ENCODE results near the gene ZNF565.
"Not testable (repeated sequence)": the region's sequence is repeated elsewhere in the genome, so short reads cannot be mapped to it uniquely, and the experiment has no call there.

Gene ZNF565

DNA sequence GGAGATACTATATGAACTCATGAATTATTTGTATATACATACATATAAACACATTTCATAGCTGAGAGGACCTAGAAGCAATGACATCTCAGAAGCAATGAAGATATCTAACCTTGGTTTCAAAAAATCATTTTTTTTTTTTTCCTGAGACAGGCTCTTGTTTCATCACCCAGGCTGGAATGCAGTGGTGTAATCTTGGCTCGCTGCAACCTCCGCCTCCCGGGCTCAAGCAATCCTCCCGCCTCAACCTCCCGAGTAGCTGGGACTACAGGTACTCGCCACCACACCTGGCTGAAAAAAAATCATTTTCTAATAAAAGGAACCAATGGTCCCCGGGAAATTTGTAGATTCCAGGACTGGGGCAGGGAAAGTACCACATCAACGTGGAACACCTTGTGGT is 4.0 kb downstream of the ZNF565 start:
- no peaks in the 10 kb centered on the region for H3K27me3 ChIP-seq (ENCODE audit: insufficient read depth, low read length)
- peaks cover 10% of the 10 kb centered on the region for H3K79me2 ChIP-seq (ENCODE audit: control insufficient read depth, insufficient read depth, low read length, unreplicated experiment)
- H3K4me1 ChIP-seq (ENCODE audit: control insufficient read depth, insufficient read depth, low read length, unreplicated experiment): no peaks in the 10 kb centered on the region
- H3K27ac ChIP-seq (ENCODE audit: low read depth, low read length): no peak overlapping the region
- no peak overlapping the region for H2AFZ ChIP-seq (ENCODE audit: low read length, unreplicated experiment)
- no peaks in the 10 kb centered on the region for H3K36me3 ChIP-seq (ENCODE audit: insufficient read depth, low read length)
- H3K4me3 ChIP-seq (ENCODE audit: low read depth, low read length): no peak overlapping the region

DNA sequence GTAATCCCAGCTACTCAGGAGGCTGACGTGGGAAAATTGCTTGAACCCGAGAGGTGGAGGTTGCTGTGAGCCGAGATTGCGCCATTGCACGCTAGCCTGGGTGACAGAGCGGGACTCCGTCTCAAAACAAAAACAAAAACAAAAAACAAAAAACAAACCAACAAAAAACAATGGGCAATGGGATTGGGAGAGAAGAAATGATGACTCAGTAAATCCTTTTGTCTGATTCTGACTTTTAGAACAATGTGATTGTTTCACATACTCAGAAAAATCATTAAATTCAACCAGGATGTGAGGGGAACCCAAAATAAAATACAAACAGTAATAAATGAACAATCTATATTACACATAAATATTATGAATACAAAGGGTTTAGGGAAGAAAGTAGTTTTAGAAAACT is 5.1 kb downstream of the ZNF565 start:
- H3K4me1 ChIP-seq (ENCODE audit: control insufficient read depth, insufficient read depth, low read length, unreplicated experiment): no peaks in the 10 kb centered on the region
- no peaks in the 10 kb centered on the region for H3K27me3 ChIP-seq (ENCODE audit: insufficient read depth, low read length)
- H3K36me3 ChIP-seq (ENCODE audit: insufficient read depth, low read length): no peaks in the 10 kb centered on the region
- H3K79me2 ChIP-seq (ENCODE audit: control insufficient read depth, insufficient read depth, low read length, unreplicated experiment): peaks cover 6% of the 10 kb centered on the region
- no peak overlapping the region for H2AFZ ChIP-seq (ENCODE audit: low read length, unreplicated experiment)
- no peak overlapping the region for H3K27ac ChIP-seq (ENCODE audit: low read depth, low read length)
- H3K4me3 ChIP-seq (ENCODE audit: low read depth, low read length): no peak overlapping the region

DNA sequence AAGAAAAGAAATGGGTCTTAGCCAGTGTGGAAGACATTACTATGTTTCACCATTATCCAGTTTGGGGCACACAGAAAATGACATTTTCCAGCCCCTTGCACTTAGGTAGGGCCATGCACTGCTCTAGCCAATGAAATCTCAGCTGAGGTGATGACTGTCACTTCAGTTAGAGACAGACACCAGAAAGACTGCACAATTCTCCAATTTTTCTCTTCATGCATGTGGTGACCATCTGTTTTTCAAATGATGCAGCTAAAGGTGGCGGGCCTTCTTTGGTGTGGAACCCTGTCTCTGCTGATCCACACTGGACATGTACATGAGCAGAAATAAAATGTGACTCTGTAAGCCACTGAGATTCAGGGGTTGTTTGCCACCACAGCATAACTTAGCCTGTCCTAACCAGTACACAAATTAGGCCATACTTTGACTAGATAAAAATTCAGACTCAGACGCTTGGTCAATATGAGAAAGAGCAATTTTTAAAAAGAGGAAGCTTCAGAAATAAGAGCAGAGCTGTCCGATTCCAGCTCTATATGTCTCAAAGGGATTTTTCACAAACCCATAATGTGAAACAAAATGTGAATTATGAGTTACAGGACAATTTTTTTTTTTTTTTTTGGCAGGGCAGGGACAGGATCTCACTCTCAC is 6.7 kb downstream of the ZNF565 start:
- Histone ChIP-seq H3K27ac (ENCODE audit: low read depth, low read length) (no peak overlapping the region), H3K36me3 (ENCODE audit: insufficient read depth, low read length) (no peaks in the 10 kb centered on the region), H2AFZ (ENCODE audit: low read length, unreplicated experiment) (no peak overlapping the region), H3K4me1 (ENCODE audit: control insufficient read depth, insufficient read depth, low read length, unreplicated experiment) (no peaks in the 10 kb centered on the region), H3K27me3 (ENCODE audit: insufficient read depth, low read length) (no peaks in the 10 kb centered on the region), H3K4me3 (ENCODE audit: low read depth, low read length) (no peak overlapping the region), H3K79me2 (ENCODE audit: control insufficient read depth, insufficient read depth, low read length, unreplicated experiment) (no peaks in the 10 kb centered on the region)

DNA sequence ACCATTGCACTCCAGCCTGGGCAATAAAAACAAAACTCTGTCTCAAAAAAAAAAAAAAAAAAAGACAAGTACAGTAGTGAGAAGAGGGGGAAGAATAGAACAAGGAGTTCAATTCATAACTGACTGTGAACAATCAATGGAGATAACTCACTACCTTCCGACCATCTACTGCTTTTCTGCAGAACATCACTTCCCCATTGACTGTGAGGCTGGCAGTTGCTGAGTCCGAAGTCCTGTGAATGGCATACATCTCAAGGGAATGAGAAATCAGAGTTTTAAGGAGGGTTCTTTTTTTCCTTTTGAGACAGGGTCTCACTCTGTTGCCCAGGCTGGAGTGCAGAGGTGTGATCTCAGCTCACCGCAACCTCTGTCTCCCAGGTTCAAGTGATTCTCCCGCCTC is 11.2 kb downstream of the ZNF565 start:
- no peaks in the 10 kb centered on the region for H3K27me3 ChIP-seq (ENCODE audit: insufficient read depth, low read length)
- H3K36me3 ChIP-seq (ENCODE audit: insufficient read depth, low read length): no peaks in the 10 kb centered on the region
- no peak overlapping the region for H2AFZ ChIP-seq (ENCODE audit: low read length, unreplicated experiment)
- H3K4me1 ChIP-seq (ENCODE audit: control insufficient read depth, insufficient read depth, low read length, unreplicated experiment): no peaks in the 10 kb centered on the region
- H3K27ac ChIP-seq (ENCODE audit: low read depth, low read length): no peak overlapping the region
- no peak overlapping the region for H3K4me3 ChIP-seq (ENCODE audit: low read depth, low read length)
- H3K79me2 ChIP-seq (ENCODE audit: control insufficient read depth, insufficient read depth, low read length, unreplicated experiment): no peaks in the 10 kb centered on the region

DNA sequence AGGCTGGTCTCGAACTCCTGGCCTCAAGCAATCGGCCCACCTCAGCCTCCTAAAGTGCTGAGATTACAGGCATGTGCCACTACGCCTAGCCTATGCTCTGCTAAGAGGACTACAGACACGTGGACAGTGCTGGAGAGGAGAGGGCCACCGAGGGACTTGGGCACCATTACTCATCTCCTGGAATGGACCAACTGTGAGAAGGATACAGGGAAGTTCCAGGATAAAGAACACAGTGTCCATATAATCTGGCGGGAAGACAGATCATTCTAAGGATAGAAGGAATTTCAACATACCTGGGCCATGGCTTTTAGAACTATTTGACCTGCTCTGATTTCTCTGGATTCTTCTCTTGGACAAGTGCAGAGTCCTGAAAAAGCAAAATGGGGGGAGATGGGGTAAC is 12.8 kb downstream of the ZNF565 start:
- no peaks in the 10 kb centered on the region for H3K79me2 ChIP-seq (ENCODE audit: control insufficient read depth, insufficient read depth, low read length, unreplicated experiment)
- H3K36me3 ChIP-seq (ENCODE audit: insufficient read depth, low read length): no peaks in the 10 kb centered on the region
- H3K27me3 ChIP-seq (ENCODE audit: insufficient read depth, low read length): no peaks in the 10 kb centered on the region
- H3K4me3 ChIP-seq (ENCODE audit: low read depth, low read length): no peak overlapping the region
- no peak overlapping the region for H3K27ac ChIP-seq (ENCODE audit: low read depth, low read length)
- H2AFZ ChIP-seq (ENCODE audit: low read length, unreplicated experiment): no peak overlapping the region
- H3K4me1 ChIP-seq (ENCODE audit: control insufficient read depth, insufficient read depth, low read length, unreplicated experiment): no peaks in the 10 kb centered on the region

DNA sequence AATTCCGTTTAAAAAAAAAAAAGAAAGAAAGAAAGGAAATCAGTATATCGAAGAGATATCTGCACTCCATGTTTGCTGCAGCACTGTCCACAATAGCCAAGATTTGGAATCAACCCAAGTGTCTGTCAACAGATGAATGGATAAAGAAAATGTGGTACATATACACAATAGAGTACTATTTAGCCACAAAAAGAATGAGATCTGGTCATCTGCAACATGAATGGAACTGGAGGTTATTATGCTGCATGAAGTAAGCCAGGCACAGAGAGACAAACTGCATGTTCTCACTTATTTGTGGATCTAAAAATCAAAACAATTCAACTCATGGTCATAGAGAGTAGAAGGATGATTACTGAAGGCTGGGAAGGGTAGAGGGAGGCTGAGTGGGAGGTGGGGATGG is 16.3 kb downstream of the ZNF565 start:
- H2AFZ ChIP-seq (ENCODE audit: low read length, unreplicated experiment): no peak overlapping the region
- H3K27me3 ChIP-seq (ENCODE audit: insufficient read depth, low read length): no peaks in the 10 kb centered on the region
- H3K36me3 ChIP-seq (ENCODE audit: insufficient read depth, low read length): no peaks in the 10 kb centered on the region
- H3K79me2 ChIP-seq (ENCODE audit: control insufficient read depth, insufficient read depth, low read length, unreplicated experiment): no peaks in the 10 kb centered on the region
- no peak overlapping the region for H3K27ac ChIP-seq (ENCODE audit: low read depth, low read length)
- no peaks in the 10 kb centered on the region for H3K4me1 ChIP-seq (ENCODE audit: control insufficient read depth, insufficient read depth, low read length, unreplicated experiment)
- no peak overlapping the region for H3K4me3 ChIP-seq (ENCODE audit: low read depth, low read length)

DNA sequence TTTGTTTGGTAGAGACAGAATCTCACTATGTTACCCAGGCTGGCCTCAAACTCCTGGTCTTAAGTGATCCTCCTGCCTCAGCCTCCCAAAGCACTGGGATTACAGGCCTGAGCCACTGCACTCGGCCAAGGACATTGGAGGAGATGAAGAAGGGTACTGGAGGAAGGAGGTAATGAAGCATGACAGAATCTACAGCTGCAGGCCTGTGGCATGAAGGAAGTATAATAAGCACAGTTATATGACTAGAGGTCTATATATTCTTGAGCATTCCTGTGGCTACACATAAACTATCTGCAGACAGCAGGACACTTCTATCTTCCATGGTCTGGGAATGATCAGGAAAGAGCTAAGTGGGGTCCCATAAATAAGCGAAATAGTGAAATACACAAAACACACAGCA is 18.2 kb downstream of the ZNF565 start:
- no peaks in the 10 kb centered on the region for H3K27me3 ChIP-seq (ENCODE audit: insufficient read depth, low read length)
- H3K36me3 ChIP-seq (ENCODE audit: insufficient read depth, low read length): no peaks in the 10 kb centered on the region
- H3K79me2 ChIP-seq (ENCODE audit: control insufficient read depth, insufficient read depth, low read length, unreplicated experiment): no peaks in the 10 kb centered on the region
- no peak overlapping the region for H3K27ac ChIP-seq (ENCODE audit: low read depth, low read length)
- H3K4me3 ChIP-seq (ENCODE audit: low read depth, low read length): no peak overlapping the region
- H3K4me1 ChIP-seq (ENCODE audit: control insufficient read depth, insufficient read depth, low read length, unreplicated experiment): no peaks in the 10 kb centered on the region
- no peak overlapping the region for H2AFZ ChIP-seq (ENCODE audit: low read length, unreplicated experiment)

DNA sequence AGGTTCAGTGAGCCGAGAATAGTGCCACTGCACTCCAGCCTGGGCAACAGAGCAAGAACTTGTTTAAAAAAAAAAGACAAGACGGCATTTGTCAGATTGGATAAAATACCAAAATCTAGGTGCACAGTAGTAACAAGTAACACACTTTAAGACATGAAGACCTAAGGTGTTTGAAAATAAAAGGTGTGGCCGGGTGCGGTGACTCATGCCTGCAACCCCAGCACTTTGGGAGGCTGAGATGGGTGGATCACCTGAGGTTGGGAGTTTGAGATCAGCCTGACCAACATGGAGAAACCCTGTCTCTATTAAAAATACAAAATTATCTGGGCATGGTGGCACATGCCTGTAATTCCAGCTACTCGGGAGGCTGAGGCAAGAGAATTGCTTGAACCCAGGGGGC is 27.7 kb downstream of the ZNF565 start:
- not testable (repeated sequence) for H2AFZ ChIP-seq (ENCODE audit: low read length, unreplicated experiment); H3K27me3 ChIP-seq (ENCODE audit: insufficient read depth, low read length); H3K36me3 ChIP-seq (ENCODE audit: insufficient read depth, low read length); H3K4me1 ChIP-seq (ENCODE audit: control insufficient read depth, insufficient read depth, low read length, unreplicated experiment); H3K27ac ChIP-seq (ENCODE audit: low read depth, low read length); H3K4me3 ChIP-seq (ENCODE audit: low read depth, low read length); H3K79me2 ChIP-seq (ENCODE audit: control insufficient read depth, insufficient read depth, low read length, unreplicated experiment)

DNA sequence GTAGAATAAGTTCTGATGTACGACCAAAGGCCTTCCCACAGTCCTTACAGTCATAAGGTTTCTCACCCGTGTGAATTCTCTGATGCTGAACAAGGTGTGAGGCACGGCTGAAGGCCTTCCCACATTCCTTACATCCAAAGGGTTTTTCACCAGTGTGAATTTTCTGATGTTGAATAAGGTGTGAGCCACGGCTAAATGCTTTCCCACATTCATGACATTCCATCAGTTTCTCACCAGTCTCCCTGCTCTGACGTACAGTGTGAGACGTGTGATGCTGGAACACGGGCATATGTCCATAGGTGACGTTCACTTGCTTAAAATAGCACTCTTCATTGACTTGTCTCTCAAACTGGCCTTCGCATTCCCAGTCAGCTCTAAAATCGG is 31.2 kb downstream of the ZNF565 start:
- Histone ChIP-seq H3K4me3 (ENCODE audit: low read depth, low read length) (no peak overlapping the region), H3K4me1 (ENCODE audit: control insufficient read depth, insufficient read depth, low read length, unreplicated experiment) (no peaks in the 10 kb centered on the region), H3K27ac (ENCODE audit: low read depth, low read length) (no peak overlapping the region), H3K79me2 (ENCODE audit: control insufficient read depth, insufficient read depth, low read length, unreplicated experiment) (no peaks in the 10 kb centered on the region), H2AFZ (ENCODE audit: low read length, unreplicated experiment) (no peak overlapping the region), H3K36me3 (ENCODE audit: insufficient read depth, low read length) (peaks cover 5% of the 10 kb centered on the region), H3K27me3 (ENCODE audit: insufficient read depth, low read length) (no peaks in the 10 kb centered on the region)

DNA sequence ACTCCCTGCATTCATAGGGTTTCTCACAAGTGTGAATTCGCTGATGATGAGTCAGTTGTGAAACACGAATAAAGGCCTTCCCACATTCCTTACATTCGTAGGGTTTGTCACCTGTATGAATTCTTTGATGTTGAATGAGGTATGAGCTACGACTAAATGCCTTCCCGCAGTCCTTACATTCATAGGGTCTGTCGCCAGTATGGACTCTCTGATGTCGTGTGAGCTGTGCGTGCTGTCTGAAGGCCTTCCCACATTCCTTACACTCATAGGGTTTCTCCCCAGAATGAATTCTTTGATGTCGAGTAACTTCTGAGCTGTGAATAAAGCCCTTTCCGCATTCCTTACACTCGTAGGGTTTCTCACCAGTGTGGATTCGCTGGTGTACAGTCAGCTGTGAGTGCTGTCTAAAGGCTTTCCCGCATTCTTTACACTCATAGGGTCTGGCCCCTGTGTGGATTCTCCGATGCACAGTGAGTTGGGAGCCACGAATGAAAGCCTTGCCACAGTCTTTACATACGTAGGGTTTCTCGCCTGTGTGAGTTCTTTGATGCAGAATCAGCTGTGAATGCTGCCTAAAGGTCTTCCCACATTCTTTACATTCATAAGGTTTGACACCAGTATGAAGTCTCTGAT is 31.7 kb downstream of the ZNF565 start:
- Histone ChIP-seq H3K4me3 (ENCODE audit: low read depth, low read length) (no peak overlapping the region), H3K36me3 (ENCODE audit: insufficient read depth, low read length) (peaks cover 5% of the 10 kb centered on the region), H3K79me2 (ENCODE audit: control insufficient read depth, insufficient read depth, low read length, unreplicated experiment) (no peaks in the 10 kb centered on the region), H3K27me3 (ENCODE audit: insufficient read depth, low read length) (no peaks in the 10 kb centered on the region), H2AFZ (ENCODE audit: low read length, unreplicated experiment) (no peak overlapping the region), H3K27ac (ENCODE audit: low read depth, low read length) (no peak overlapping the region), H3K4me1 (ENCODE audit: control insufficient read depth, insufficient read depth, low read length, unreplicated experiment) (no peaks in the 10 kb centered on the region)

DNA sequence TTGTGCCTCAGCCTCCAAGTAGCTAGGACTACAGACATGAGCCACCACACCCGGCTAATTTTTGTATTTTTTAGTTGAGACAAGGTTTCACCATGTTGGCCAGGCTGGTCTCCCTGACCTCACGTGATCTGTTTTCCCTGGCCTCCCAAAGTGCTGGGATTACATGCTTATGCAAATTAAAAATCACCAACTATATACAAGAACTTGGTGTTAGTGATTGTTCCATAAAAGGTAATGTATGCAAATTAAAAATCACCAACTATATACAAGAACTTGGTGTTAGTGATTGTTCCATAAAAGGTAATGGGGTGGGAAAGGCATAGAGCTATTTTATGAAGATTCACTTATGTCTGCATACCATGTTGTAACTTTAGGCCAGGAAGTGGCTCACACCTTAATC is 35.4 kb downstream of the ZNF565 start:
- H3K27ac ChIP-seq (ENCODE audit: low read depth, low read length); H2AFZ ChIP-seq (ENCODE audit: low read length, unreplicated experiment); H3K27me3 ChIP-seq (ENCODE audit: insufficient read depth, low read length); H3K79me2 ChIP-seq (ENCODE audit: control insufficient read depth, insufficient read depth, low read length, unreplicated experiment); H3K4me3 ChIP-seq (ENCODE audit: low read depth, low read length); H3K36me3 ChIP-seq (ENCODE audit: insufficient read depth, low read length); H3K4me1 ChIP-seq (ENCODE audit: control insufficient read depth, insufficient read depth, low read length, unreplicated experiment): not testable (repeated sequence)
